TTC549 (cell line): ENCODE measurements around the gene TBC1D20.

Experiments
- FAIRE-seq: peaks from 2 replicates; lab custom pipeline; 2012; peaks lifted over from hg19 to GRCh38; lab: Jason Lieb, UNC

Gene TBC1D20

GRCh38 chr20:437787-438486, 24.4 kb downstream of the TBC1D20 start:
- FAIRE-seq = no peak

GRCh38 chr20:436476-436875, 25.9 kb downstream of the TBC1D20 start:
- FAIRE-seq = no peak

- FAIRE-seq = no peak
Observed at GRCh38 chr20:435558-435957, 26.8 kb downstream of the TBC1D20 start.

- FAIRE-seq = no peak
Observed at GRCh38 chr20:434661-435419, 27.5 kb downstream of the TBC1D20 start.

- no peak for FAIRE-seq
Observed at GRCh38 chr20:434221-434620, 28.1 kb downstream of the TBC1D20 start.

GRCh38 chr20:433300-433975, 28.9 kb downstream of the TBC1D20 start:
- no peak for FAIRE-seq

- FAIRE-seq = no peak
Observed at GRCh38 chr20:432677-433299, 29.5 kb downstream of the TBC1D20 start.

GRCh38 chr20:432208-432607, 30.1 kb downstream of the TBC1D20 start:
- no peak for FAIRE-seq

- FAIRE-seq = peak; percentile 45
Observed at GRCh38 chr20:431012-431904, 31.1 kb downstream of the TBC1D20 start.

- FAIRE-seq = no peak
Observed at GRCh38 chr20:430091-430999, 32.0 kb downstream of the TBC1D20 start.

GRCh38 chr20:428658-429200, 33.6 kb downstream of the TBC1D20 start:
- no peak for FAIRE-seq

- no peak for FAIRE-seq
Observed at GRCh38 chr20:427849-428657, 34.3 kb downstream of the TBC1D20 start.

GRCh38 chr20:427401-427800, 34.9 kb downstream of the TBC1D20 start:
- FAIRE-seq = no peak

- no peak for FAIRE-seq
Observed at GRCh38 chr20:426566-426965, 35.8 kb downstream of the TBC1D20 start.

GRCh38 chr20:421685-422250, 40.6 kb downstream of the TBC1D20 start:
- FAIRE-seq = no peak

- no peak for FAIRE-seq
Observed at GRCh38 chr20:420721-421574, 41.4 kb downstream of the TBC1D20 start.

GRCh38 chr20:420166-420620, 42.1 kb downstream of the TBC1D20 start:
- no peak for FAIRE-seq

GRCh38 chr20:419556-420165, 42.7 kb downstream of the TBC1D20 start:
- FAIRE-seq = no peak
